Astrocyte of the hippocampus (primary cell): ENCODE measurements around the gene TEAD1.

Experiments used
- DNase-seq: peaks from one replicate; pipeline ENCODE4 v3.0.0; 2011; ENCODE audit warnings: low read depth, low spot score

Gene TEAD1

GRCh38 chr11:12789054-12789453 is 114.8 kb downstream of the TEAD1 start:
- DNase-seq: no peak

- DNase-seq: no peak
Observed at GRCh38 chr11:12789596-12790215, 115.5 kb downstream of the TEAD1 start.

- no peak for DNase-seq
Observed at GRCh38 chr11:12790861-12791616, 116.8 kb downstream of the TEAD1 start.

GRCh38 chr11:12792018-12792417 is 117.8 kb downstream of the TEAD1 start:
- no peak for DNase-seq

GRCh38 chr11:12792590-12792989 is 118.4 kb downstream of the TEAD1 start:
- peak; percentile 62 for DNase-seq

GRCh38 chr11:12793065-12793464 is 118.8 kb downstream of the TEAD1 start:
- no peak for DNase-seq

- DNase-seq: peak; percentile 49
Observed at GRCh38 chr11:12793506-12793905, 119.3 kb downstream of the TEAD1 start.

- no peak for DNase-seq
Observed at GRCh38 chr11:12794576-12795230, 120.5 kb downstream of the TEAD1 start.

GRCh38 chr11:12797996-12798395 is 123.8 kb downstream of the TEAD1 start:
- DNase-seq: no peak

GRCh38 chr11:12798609-12799011 is 124.4 kb downstream of the TEAD1 start:
- DNase-seq: peak; percentile 48

- DNase-seq: no peak
Observed at GRCh38 chr11:12799334-12799835, 125.2 kb downstream of the TEAD1 start.

- DNase-seq: peak; percentile 90
Observed at GRCh38 chr11:12800032-12800671, 125.9 kb downstream of the TEAD1 start.

GRCh38 chr11:12800871-12801270 is 126.7 kb downstream of the TEAD1 start:
- no peak for DNase-seq

GRCh38 chr11:12801976-12802375 is 127.8 kb downstream of the TEAD1 start:
- DNase-seq: no peak

- DNase-seq: peak; percentile 95
Observed at GRCh38 chr11:12802418-12803085, 128.3 kb downstream of the TEAD1 start.

- peak; percentile 85 for DNase-seq
Observed at GRCh38 chr11:12803086-12803826, 129.0 kb downstream of the TEAD1 start.

GRCh38 chr11:12806113-12806512 is 131.9 kb downstream of the TEAD1 start:
- no peak for DNase-seq

- DNase-seq: no peak
Observed at GRCh38 chr11:12807621-12808020, 133.4 kb downstream of the TEAD1 start.

GRCh38 chr11:12808519-12808918 is 134.3 kb downstream of the TEAD1 start:
- DNase-seq: no peak

- no peak for DNase-seq
Observed at GRCh38 chr11:12809364-12809763, 135.1 kb downstream of the TEAD1 start.
